Sigmoid colon (tissue), 7 donors: ENCODE results near the gene MAP3K8. TPM values are rescaled to one million over a fixed set of nuclear protein-coding genes. Genes with fewer than 3 reads are reported as not detected.
A peak's percentile ranks its signal among the peaks of the same experiment; 100 is the strongest.
"Not testable (repeated sequence)": the region's sequence is repeated elsewhere in the genome, so short reads cannot be mapped to it uniquely, and the experiment has no call there.

Experiments
- DNase-seq: peaks from one replicate; pipeline ENCODE4 v3.0.0-alpha.2; 2019
- H3K27ac ChIP-seq, 4 donors: fragments of 200-600 bp; sonication (generic); one replicate each; pipeline ENCODE4 v1.5.1; 2016 to 2019; ENCODE audit warnings: mild to moderate bottlenecking in 1 of 4
- H3K27me3 ChIP-seq, 3 donors: fragments of 200-600 bp; sonication (generic); one replicate each; pipeline ENCODE4 v1.5.1; 2019; ENCODE audit warnings: mild to moderate bottlenecking in 1 of 3
- H3K36me3 ChIP-seq, 4 donors: fragments of 200-600 bp; sonication (generic); one replicate each; pipeline ENCODE4 v1.5.1; 2016 to 2019
- H3K4me1 ChIP-seq, 4 donors: fragments of 200-600 bp; sonication (generic); one replicate each; pipeline ENCODE4 v1.5.1; 2017 to 2019
- H3K4me3 ChIP-seq, 4 donors: fragments of 200-600 bp; sonication (generic); one replicate each; pipeline ENCODE4 v1.5.1; 2017 to 2019; ENCODE audit warnings: mild to moderate bottlenecking in 2 of 4, moderate library complexity in 1 of 4
- H3K9me3 ChIP-seq, 4 donors: fragments of 200-600 bp in 3 of 4; sonication (generic) in 3 of 4; one replicate each; pipeline versions ENCODE4 v1.5.1 to v1.6.1; 2013 to 2019
- EP300 ChIP-seq, 4 donors: sonication (generic); formaldehyde crosslinking; IDR thresholded peaks; one replicate each; pipeline ENCODE4 v1.6.1; 2017; ENCODE audit warnings: antibody characterized with exemption in 4 of 4
- POLR2A ChIP-seq, 2 donors: fragments of 450-650 bp; IDR thresholded peaks; one replicate each; pipeline ENCODE4 v1.6.1; 2016; ENCODE audit warnings: antibody characterized with exemption in 2 of 2, mild to moderate bottlenecking in 2 of 2, moderate library complexity in 2 of 2
- POLR2AphosphoS5 ChIP-seq, 4 donors: sonication (generic); formaldehyde crosslinking; IDR thresholded peaks; one replicate each; pipeline ENCODE4 v1.6.1; 2017; ENCODE audit warnings: antibody characterized with exemption in 4 of 4
- WGBS, 2 donors: extraction: QIAGEN DNeasy Blood & Tissue Kit; methylation state at CpG; one replicate each; pipeline ENCODE4 v1.1.7; 2013; 5-methylcytosine and 5-hydroxymethylcytosine counted together
- intact Hi-C: fragments of 100-400 bp; cut with DNase I; formaldehyde crosslinking; loops from one replicate; pipeline ENCODE4 v1.15.1; 2023
- polyA plus RNA-seq, 3 donors: library from polyadenylated mRNA; stranded (reverse); fragments of 200-250 nt; gene quantifications; one replicate each; pipeline ENCODE4 v1.2.3, GENCODE V29; 2013
- total RNA-seq, 4 donors: library from RNA; depleted of rRNA; stranded (reverse); fragments of >200 nt; gene quantifications; one replicate each; pipeline ENCODE4 v1.1.0, GENCODE V29; 2016
- TF ChIP-seq, protein P1 (sequence below), 4 experiments: fragments of 450-650 bp in 3 of 4; fragments of 200-600 bp in 1 of 4; IDR thresholded peaks; one replicate each; pipeline ENCODE4 v1.5.1; 2016 to 2019; ENCODE audit warnings: antibody characterized with exemption in 4 of 4, mild to moderate bottlenecking in 3 of 4, moderate library complexity in 2 of 4
- donor health status: healthy with polysubstance abuse.
- donor health status: Bipolar disorder and iron deficiency.
- donor health status: healthy.

Gene MAP3K8
- total and polyA plus RNA-seq, 7 donors, result 6.0 to 66.5 (median 16.9) TPM

DNA sequence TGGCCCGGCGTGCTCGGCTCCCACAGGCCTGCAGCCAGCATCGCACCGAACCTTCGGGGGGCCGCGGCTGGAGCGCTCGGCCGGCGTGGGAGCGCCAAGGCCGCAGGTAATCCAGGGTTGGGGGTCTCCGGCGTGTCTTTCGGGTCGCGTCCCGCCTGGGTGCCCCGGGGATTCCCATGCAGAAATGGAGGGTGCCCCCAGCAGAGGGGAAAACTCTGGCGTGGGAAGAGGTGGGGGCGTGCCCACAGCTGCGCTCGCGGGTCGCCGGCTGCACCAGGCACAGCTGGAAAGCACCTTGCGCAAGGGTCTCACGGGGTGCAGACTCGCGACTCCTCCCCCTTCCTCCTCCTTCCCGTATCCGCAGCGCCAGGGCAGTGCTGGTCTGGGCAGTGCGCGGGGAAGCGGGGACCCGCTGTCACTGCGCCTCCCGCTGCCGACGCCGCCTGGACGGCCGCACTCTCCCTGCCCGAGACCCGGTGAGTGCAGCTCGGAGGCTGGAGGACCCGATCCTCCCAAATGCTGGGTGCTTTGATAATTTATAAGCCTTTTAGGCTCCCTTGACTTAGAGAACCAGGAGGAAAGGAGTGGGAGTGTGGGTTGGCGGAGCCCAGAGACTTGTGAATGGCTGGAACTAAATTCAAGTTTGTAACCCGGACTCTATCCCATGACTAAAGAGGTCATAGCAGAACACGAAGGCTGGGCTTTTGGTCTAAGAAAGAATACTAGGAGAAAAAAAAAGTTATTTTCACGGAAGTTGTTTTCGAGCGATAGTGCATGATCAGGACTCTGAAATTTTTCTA, 489 bp downstream of the MAP3K8 start:
- H3K36me3 ChIP-seq, result peaks cover 0 to 7% (median 3%) of the 10 kb centered on the region in 4 donors
- 0 to 1% methylated on average over 56 of the region's 56 CpGs for WGBS, 2 donors
- H3K4me1 ChIP-seq, result peaks cover 0 to 52% (median 41%) of the 10 kb centered on the region in 4 donors
- intact Hi-C loops, result no loop called here
- H3K4me3 ChIP-seq, result peak overlapping the region; percentile 62 to 95 (median 82)
- no peaks in the 10 kb centered on the region for H3K27me3 ChIP-seq
- H3K27ac ChIP-seq, result peak overlapping the region; percentile 97 to 100 (median 98)
- DNase-seq, result peak; percentile 96
- H3K9me3 ChIP-seq, result no peaks in the 10 kb centered on the region
- TF ChIP-seq, protein P1, sequence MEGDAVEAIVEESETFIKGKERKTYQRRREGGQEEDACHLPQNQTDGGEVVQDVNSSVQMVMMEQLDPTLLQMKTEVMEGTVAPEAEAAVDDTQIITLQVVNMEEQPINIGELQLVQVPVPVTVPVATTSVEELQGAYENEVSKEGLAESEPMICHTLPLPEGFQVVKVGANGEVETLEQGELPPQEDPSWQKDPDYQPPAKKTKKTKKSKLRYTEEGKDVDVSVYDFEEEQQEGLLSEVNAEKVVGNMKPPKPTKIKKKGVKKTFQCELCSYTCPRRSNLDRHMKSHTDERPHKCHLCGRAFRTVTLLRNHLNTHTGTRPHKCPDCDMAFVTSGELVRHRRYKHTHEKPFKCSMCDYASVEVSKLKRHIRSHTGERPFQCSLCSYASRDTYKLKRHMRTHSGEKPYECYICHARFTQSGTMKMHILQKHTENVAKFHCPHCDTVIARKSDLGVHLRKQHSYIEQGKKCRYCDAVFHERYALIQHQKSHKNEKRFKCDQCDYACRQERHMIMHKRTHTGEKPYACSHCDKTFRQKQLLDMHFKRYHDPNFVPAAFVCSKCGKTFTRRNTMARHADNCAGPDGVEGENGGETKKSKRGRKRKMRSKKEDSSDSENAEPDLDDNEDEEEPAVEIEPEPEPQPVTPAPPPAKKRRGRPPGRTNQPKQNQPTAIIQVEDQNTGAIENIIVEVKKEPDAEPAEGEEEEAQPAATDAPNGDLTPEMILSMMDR (IDR thresholded peaks at IDR 0.05), result no peak
- peak; percentile 90 to 99 (median 94) for TF ChIP-seq POLR2AphosphoS5 (IDR thresholded peaks at IDR 0.05)
- TF ChIP-seq POLR2A (IDR thresholded peaks at IDR 0.05), result peak; percentile 82 to 89
- peak in 1 of 4 donors; percentile 82 for TF ChIP-seq EP300 (IDR thresholded peaks at IDR 0.05)

DNA sequence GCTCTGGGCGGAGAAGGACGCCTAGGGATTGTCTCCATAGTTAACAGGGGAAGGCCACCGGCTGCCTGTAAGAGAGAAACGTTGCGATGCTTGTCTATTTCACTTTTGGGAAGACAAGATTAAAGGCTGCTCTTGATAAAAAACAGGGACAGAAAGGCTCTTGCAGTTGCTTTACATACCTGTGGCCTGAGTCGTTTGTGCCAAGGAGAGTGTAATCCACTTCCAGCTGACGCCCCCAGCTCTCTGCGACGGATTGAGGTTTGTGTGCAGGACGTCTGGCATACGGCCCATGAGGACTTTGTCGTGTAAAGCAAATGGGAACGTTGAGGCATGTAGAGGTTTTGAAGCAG, 1.1 kb downstream of the MAP3K8 start:
- H3K4me1 ChIP-seq, result peaks cover 0 to 52% (median 41%) of the 10 kb centered on the region in 4 donors
- peak overlapping the region; percentile 62 to 95 (median 82) for H3K4me3 ChIP-seq
- H3K36me3 ChIP-seq, result peaks cover 0 to 13% (median 3%) of the 10 kb centered on the region in 4 donors
- TF ChIP-seq, protein P1 (IDR thresholded peaks at IDR 0.05), result no peak
- TF ChIP-seq EP300 (IDR thresholded peaks at IDR 0.05), result peak in 1 of 4 donors; percentile 5
- H3K27ac ChIP-seq, result peak overlapping the region; percentile 97 to 100 (median 98)
- 2 to 3% methylated on average over 13 of the region's 13 CpGs for whole genome bisulfite sequencing, 2 donors
- intact Hi-C loops, result no loop called here
- peak; percentile 82 for DNase-seq
- H3K9me3 ChIP-seq, result no peaks in the 10 kb centered on the region
- no peaks in the 10 kb centered on the region for H3K27me3 ChIP-seq

DNA sequence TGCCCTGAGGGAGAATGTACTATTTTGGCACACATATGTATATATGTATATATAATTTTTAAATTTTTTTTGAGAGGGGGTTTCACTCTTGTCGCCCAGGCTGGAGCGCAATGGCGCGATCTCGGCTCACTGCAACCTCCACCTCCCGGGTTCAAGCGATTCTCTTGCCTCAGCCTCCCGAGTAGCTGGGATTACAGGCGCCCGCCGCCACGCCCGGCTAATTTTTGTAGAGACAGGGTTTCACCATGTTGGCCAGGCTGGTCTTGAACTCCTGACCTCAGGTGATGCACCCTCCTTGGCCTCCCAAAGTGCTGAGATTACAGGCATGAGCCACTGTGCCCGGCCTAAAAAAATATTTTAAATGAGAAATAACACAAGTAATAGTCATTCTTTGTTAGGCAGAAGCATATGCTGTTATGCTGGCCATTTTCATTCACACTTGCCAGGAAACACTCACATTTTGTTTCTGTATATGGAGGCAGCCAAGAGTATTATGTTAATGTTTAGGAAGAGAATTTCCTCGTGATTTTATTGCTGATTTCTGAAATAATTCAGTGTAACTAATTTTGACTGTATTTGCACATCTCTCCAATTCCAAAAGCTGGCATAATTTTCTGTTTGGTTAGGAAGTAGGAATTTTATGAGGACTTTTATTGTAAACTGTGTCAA, 1.6 kb downstream of the MAP3K8 start:
- Histone ChIP-seq H3K36me3 (peaks cover 0 to 16% (median 3%) of the 10 kb centered on the region in 4 donors), H3K27ac (peak overlapping the region; percentile 97 to 100 (median 98)), H3K4me3 (peak overlapping the region; percentile 62 to 95 (median 82)), H3K4me1 (peaks cover 0 to 53% (median 43%) of the 10 kb centered on the region in 4 donors)
- H3K27me3 ChIP-seq, H3K9me3 ChIP-seq, intact Hi-C loops, DNase-seq: not testable (repeated sequence)
- 52 to 75% methylated on average over 15 of the region's 15 CpGs for WGBS, 2 donors

DNA sequence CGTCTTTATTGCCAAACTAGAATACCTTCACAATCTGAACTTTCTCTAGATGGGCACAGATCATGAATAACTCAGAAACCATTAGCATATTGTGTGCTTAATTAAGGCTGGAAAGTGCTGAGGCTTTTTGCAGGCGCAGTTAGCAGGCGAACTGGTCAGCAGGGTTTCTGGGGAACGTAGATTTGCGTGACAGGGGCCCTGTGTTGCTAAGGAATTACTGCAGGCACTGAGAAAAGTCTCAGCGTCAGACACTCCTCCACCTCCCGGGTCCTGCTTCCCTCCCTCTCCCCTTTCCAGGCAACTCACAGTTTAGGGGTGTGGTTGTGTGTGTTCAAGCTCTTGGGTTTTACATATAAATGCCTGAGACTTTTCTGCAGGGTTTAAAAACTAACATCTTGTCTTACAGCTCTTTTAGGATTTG, 2.2 kb downstream of the MAP3K8 start:
- Histone ChIP-seq H3K27ac (peak overlapping the region; percentile 97 to 100 (median 98)), H3K9me3 (no peaks in the 10 kb centered on the region), H3K27me3 (no peaks in the 10 kb centered on the region), H3K4me3 (peak overlapping the region; percentile 62 to 95 (median 82)), H3K4me1 (peaks cover 0 to 56% (median 46%) of the 10 kb centered on the region in 4 donors), H3K36me3 (peaks cover 0 to 16% (median 3%) of the 10 kb centered on the region in 4 donors)
- DNase-seq, result peak; percentile 70
- 18 to 20% methylated on average over 7 of the region's 7 CpGs for WGBS, 2 donors
- intact Hi-C loops, result no loop called here
- peak in 3 of 4 donors; percentile 24 to 48 (median 41) for TF ChIP-seq POLR2AphosphoS5 (IDR thresholded peaks at IDR 0.05)
- TF ChIP-seq, protein P1 (IDR thresholded peaks at IDR 0.05), result no peak
- TF ChIP-seq EP300 (IDR thresholded peaks at IDR 0.05), result no peak

DNA sequence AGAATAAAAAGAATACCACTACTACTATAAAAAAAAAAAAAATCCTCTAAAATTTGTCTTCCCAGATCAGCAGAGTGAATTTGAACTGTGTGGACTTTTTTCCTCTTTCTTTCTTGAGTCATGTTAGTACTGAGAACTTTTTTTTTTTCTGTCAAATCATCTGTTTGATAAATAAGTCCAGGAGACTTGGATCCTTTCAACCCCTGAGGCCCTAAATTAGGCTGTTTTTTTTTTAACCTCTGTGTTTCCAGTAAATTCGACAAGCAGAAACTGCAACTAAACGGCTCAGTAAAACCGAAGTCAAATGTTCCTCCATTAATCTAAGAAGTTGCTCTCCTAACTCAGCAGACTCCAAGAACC, 2.7 kb downstream of the MAP3K8 start:
- DNase-seq, result no peak
- intact Hi-C loops, result no loop called here
- peak overlapping the region; percentile 97 to 100 (median 98) for H3K27ac ChIP-seq
- no peaks in the 10 kb centered on the region for H3K9me3 ChIP-seq
- H3K4me1 ChIP-seq, result peaks cover 0 to 60% (median 46%) of the 10 kb centered on the region in 4 donors
- H3K4me3 ChIP-seq, result peak overlapping the region in 3 of 4 donors; percentile 62 to 95 (median 76)
- peaks cover 0 to 18% (median 3%) of the 10 kb centered on the region in 4 donors for H3K36me3 ChIP-seq
- TF ChIP-seq POLR2AphosphoS5 (IDR thresholded peaks at IDR 0.05) (no peak), EP300 (IDR thresholded peaks at IDR 0.05) (no peak), POLR2A (IDR thresholded peaks at IDR 0.05) (no peak)
- TF ChIP-seq, protein P1 (IDR thresholded peaks at IDR 0.05), result no peak
- no peaks in the 10 kb centered on the region for H3K27me3 ChIP-seq
- 12 to 48% methylated on average over 3 of the region's 3 CpGs for WGBS, 2 donors
